Tibial artery (tissue), 4 donors: ENCODE data around the gene GALR2.

ENCODE experiments used
- DNase-seq, 2 donors: peaks; one replicate each; pipeline ENCODE4 v3.0.0-alpha.2; 2019
- H3K27ac ChIP-seq, 2 donors: fragments of 200-600 bp; sonication (generic) in 1 of 2; 1 replicate in 1 of 2; 2 replicates in 1 of 2; pipeline ENCODE4 v1.5.1; 2018 to 2019; ENCODE audit warnings: mild to moderate bottlenecking in 1 of 2
- H3K27me3 ChIP-seq, 2 donors: fragments of 200-600 bp; sonication (generic) in 1 of 2; one replicate each; pipeline versions ENCODE4 v1.5.1 to v1.6.0; 2016 to 2019
- H3K36me3 ChIP-seq, 3 donors: fragments of 200-600 bp; sonication (generic) in 2 of 3; one replicate each; pipeline ENCODE4 v1.5.1; 2016 to 2019; ENCODE audit warnings: mild to moderate bottlenecking in 2 of 3
- H3K4me1 ChIP-seq, 4 donors: fragments of 200-600 bp; sonication (generic) in 2 of 4; 1 replicate in 3 of 4; 2 replicates in 1 of 4; pipeline ENCODE4 v1.5.1; 2016 to 2019
- H3K4me3 ChIP-seq, 2 donors: fragments of 200-600 bp; sonication (generic) in 1 of 2; 1 replicate in 1 of 2; 2 replicates in 1 of 2; pipeline ENCODE4 v1.5.1; 2018 to 2019; ENCODE audit warnings: mild to moderate bottlenecking in 2 of 2
- H3K9me3 ChIP-seq, 3 donors: fragments of 200-600 bp; sonication (generic) in 1 of 3; one replicate each; pipeline ENCODE4 v1.5.1; 2016 to 2019
- CTCF ChIP-seq, 2 experiments: fragments of 200-600 bp in 1 of 2; fragments of 450-650 bp in 1 of 2; IDR thresholded peaks; one replicate each; pipeline ENCODE4 v1.5.1; 2017 to 2019; ENCODE audit warnings: antibody characterized with exemption in 2 of 2, mild to moderate bottlenecking in 1 of 2, moderate library complexity in 1 of 2
- intact Hi-C: fragments of 100-400 bp; cut with DNase I; formaldehyde crosslinking; loops from one replicate; pipeline ENCODE4 v1.15.0; 2023; ENCODE audit warnings: low total_unique reads

GALR2 gene

GRCh38 chr17:76107509-76107908, 32.9 kb downstream of the GALR2 start:
- TF ChIP-seq CTCF (IDR thresholded peaks at IDR 0.05) = no peak
- no peak for DNase-seq
- Histone ChIP-seq H3K27me3 (peaks cover 0 to 6% of the 10 kb centered on the region in 2 donors), H3K9me3 (no peaks in the 10 kb centered on the region), H3K4me1 (peaks cover 0 to 14% (median 11%) of the 10 kb centered on the region in 4 donors), H3K36me3 (no peaks in the 10 kb centered on the region), H3K4me3 (no peak overlapping the region), H3K27ac (no peak overlapping the region)
- intact Hi-C loops = no loop called here

GRCh38 chr17:76111956-76112355, 37.4 kb downstream of the GALR2 start:
- no peaks in the 10 kb centered on the region for H3K4me1 ChIP-seq
- H3K27me3 ChIP-seq = peaks cover 0 to 6% of the 10 kb centered on the region in 2 donors
- H3K36me3 ChIP-seq = no peaks in the 10 kb centered on the region
- no peaks in the 10 kb centered on the region for H3K9me3 ChIP-seq
- H3K27ac ChIP-seq = no peak overlapping the region
- no peak for DNase-seq
- no peak for TF ChIP-seq CTCF (IDR thresholded peaks at IDR 0.05)
- intact Hi-C loops = no loop called here
- H3K4me3 ChIP-seq = no peak overlapping the region

- H3K9me3 ChIP-seq = no peaks in the 10 kb centered on the region
- peaks cover 0 to 16% of the 10 kb centered on the region in 2 donors for H3K27me3 ChIP-seq
- H3K27ac ChIP-seq = no peak overlapping the region
- no peaks in the 10 kb centered on the region for H3K4me1 ChIP-seq
- DNase-seq = no peak
- no peak for TF ChIP-seq CTCF (IDR thresholded peaks at IDR 0.05)
- intact Hi-C loops = no loop called here
- H3K36me3 ChIP-seq = no peaks in the 10 kb centered on the region
- no peak overlapping the region for H3K4me3 ChIP-seq
Measured at GRCh38 chr17:76115138-76115754, 40.7 kb downstream of the GALR2 start.

- Histone ChIP-seq H3K27ac (no peak overlapping the region), H3K9me3 (no peaks in the 10 kb centered on the region), H3K4me1 (peaks cover 0 to 11% (median 10%) of the 10 kb centered on the region in 4 donors), H3K27me3 (peaks cover 0 to 31% of the 10 kb centered on the region in 2 donors), H3K36me3 (no peaks in the 10 kb centered on the region), H3K4me3 (no peak overlapping the region)
- no peak for DNase-seq
- intact Hi-C loops = loop anchor here (2.0 kb wide), 1 partner anchor 161 kb away; no protein-coding TSS in a partner anchor
- no peak for TF ChIP-seq CTCF (IDR thresholded peaks at IDR 0.05)
Measured at GRCh38 chr17:76119409-76120371, 45.1 kb downstream of the GALR2 start.

- Histone ChIP-seq H3K4me1 (peaks cover 0 to 11% (median 10%) of the 10 kb centered on the region in 4 donors), H3K9me3 (no peaks in the 10 kb centered on the region), H3K27me3 (peaks cover 0 to 37% of the 10 kb centered on the region in 2 donors), H3K36me3 (no peaks in the 10 kb centered on the region), H3K4me3 (no peak overlapping the region), H3K27ac (no peak overlapping the region)
- DNase-seq = no peak
- intact Hi-C loops = loop anchor here (2.0 kb wide), 1 partner anchor 160 kb away; no protein-coding TSS in a partner anchor
- TF ChIP-seq CTCF (IDR thresholded peaks at IDR 0.05) = no peak
Measured at GRCh38 chr17:76120658-76121008, 46.1 kb downstream of the GALR2 start.
